HepG2 (cell line): ENCODE data around the gene RTP1. TPM values are rescaled to one million over a fixed set of nuclear protein-coding genes. Genes with fewer than 3 reads are reported as not detected.

Source experiments
- ATAC-seq: fragments of 200-7000 bp; cut with Tn5 transposase; 3 replicates; pipeline ENCODE4 v1.9.1; 2020; ENCODE audit warnings: mild to moderate bottlenecking, moderate library complexity
- BruUV-seq: library from RNA; stranded (reverse); fragments of 400-500 nt; replicated peaks from 2 replicates; lab custom pipeline; 2021; lab: Mats Ljungman, UMichigan
- CTCF ChIA-PET: fragments of 300-600 bp; formaldehyde crosslinking; extraction: SDS; loops from one replicate; lab custom pipeline; 2021; ENCODE audit warnings: low total read pairs, inconsistent platforms, low intra/inter-chr PET ratio; lab: Yijun Ruan, JAX
- POLR2A ChIA-PET: fragments of 350-600 bp; sonication (Branson Sonifier 250); formaldehyde crosslinking; loops from one replicate; lab custom pipeline; 2020; ENCODE audit warnings: antibody characterized with exemption, inconsistent platforms; lab: Yijun Ruan, JAX
- DNase-seq: peaks from one replicate; pipeline ENCODE4 v3.0.0-alpha.2; 2015; ENCODE audit warnings: low spot score
- FAIRE-seq: peaks from 3 replicates; lab custom pipeline; 2011; peaks lifted over from hg19 to GRCh38; lab: Jason Lieb, UNC
- H2AFZ ChIP-seq: one replicate; pipeline ENCODE4 v1.6.1; 2011; ENCODE audit warnings: low read length, inconsistent platforms
- H3K27ac ChIP-seq: fragments of 300-600 bp; 3 replicates; pipeline ENCODE4 v1.8.0; 2011; ENCODE audit warnings: mixed run types, mild to moderate bottlenecking, mixed read lengths, low read length, inconsistent platforms; ENCODE audit not compliant: insufficient read depth; ENCODE audit errors: extremely low read length
- H3K27me3 ChIP-seq, 2 experiments: fragments of 200-600 bp in 1 of 2; 2 replicates in 1 of 2; 3 replicates in 1 of 2; pipeline versions ENCODE4 v1.6.0 to v1.8.0; 2011; ENCODE audit warnings: low read length in 2 of 2, mild to moderate bottlenecking in 2 of 2, moderate library complexity in 2 of 2, inconsistent platforms in 1 of 2; ENCODE audit not compliant: insufficient read depth in 2 of 2, control insufficient read depth in 1 of 2
- H3K36me3 ChIP-seq, 2 experiments: fragments of 200-600 bp in 1 of 2; replicated peaks in 1 of 2; 2 replicates in 1 of 2; 3 replicates in 1 of 2; pipeline versions ENCODE4 v1.5.1 to v1.8.0; 2011; ENCODE audit warnings: low read length in 2 of 2, inconsistent platforms in 1 of 2; ENCODE audit not compliant: insufficient read depth in 2 of 2, control insufficient read depth in 1 of 2
- H3K4me1 ChIP-seq: 2 replicates; pipeline ENCODE4 v1.5.1; 2012; ENCODE audit warnings: low read length, inconsistent platforms; ENCODE audit not compliant: insufficient read depth
- H3K4me2 ChIP-seq: 2 replicates; pipeline ENCODE4 v1.6.0; 2011; ENCODE audit warnings: low read depth, low read length, inconsistent platforms
- H3K4me3 ChIP-seq, 3 experiments: fragments of 200-600 bp in 1 of 3; sonication (generic), shearing (Covaris generic) in 1 of 3; replicated peaks in 1 of 3; 2 replicates each; pipeline ENCODE4 v1.5.1; 2011 to 2016; ENCODE audit warnings: low read length in 3 of 3, inconsistent platforms in 2 of 3, low read depth in 2 of 3, mild to moderate bottlenecking in 2 of 3, control low read depth in 1 of 3, mixed read lengths in 1 of 3; ENCODE audit not compliant: insufficient read depth in 1 of 3
- H3K79me2 ChIP-seq: one replicate; pipeline ENCODE4 v1.6.1; 2011; ENCODE audit warnings: low read length, inconsistent platforms; ENCODE audit not compliant: insufficient read depth
- H3K9ac ChIP-seq: 2 replicates; pipeline ENCODE4 v1.6.0; 2011; ENCODE audit warnings: mild to moderate bottlenecking, low read depth, low read length, inconsistent platforms; ENCODE audit not compliant: insufficient read depth
- H3K9me3 ChIP-seq: 2 replicates; pipeline ENCODE4 v1.5.1; 2012; ENCODE audit warnings: mild to moderate bottlenecking, low read length
- H4K20me1 ChIP-seq: 2 replicates; pipeline ENCODE4 v1.6.0; 2011; ENCODE audit warnings: inconsistent platforms, mild to moderate bottlenecking, low read length, moderate library complexity; ENCODE audit not compliant: insufficient read depth
- ARID2 ChIP-seq: sonication (generic); formaldehyde crosslinking; IDR thresholded peaks from 2 replicates; pipeline ENCODE4 v1.8.1; 2022; ENCODE audit warnings: mild to moderate bottlenecking, missing genetic modification reagents, borderline replicate concordance
- ETV5 ChIP-seq: IDR thresholded peaks from 2 replicates; pipeline ENCODE4 v1.6.1; 2018; ENCODE audit warnings: missing biosample characterization, missing genetic modification reagents, inconsistent platforms, borderline replicate concordance
- ETV6 ChIP-seq: sonication (generic); formaldehyde crosslinking; conservative IDR thresholded peaks from 2 replicates; pipeline ENCODE4 v1.4.0; 2020; ENCODE audit warnings: missing genetic modification reagents
- HMG20B ChIP-seq: conservative IDR thresholded peaks from 2 replicates; pipeline ENCODE4 v1.6.1; 2016; ENCODE audit warnings: missing genetic modification reagents, missing compliant biosample characterization
- HNF4A ChIP-seq: sonication (generic); formaldehyde crosslinking; IDR thresholded peaks from 2 replicates; pipeline ENCODE4 v1.4.0; 2020; ENCODE audit warnings: missing genetic modification reagents
- NR2F1 ChIP-seq, 2 experiments: fragments of 450-650 bp in 1 of 2; formaldehyde crosslinking in 1 of 2; IDR thresholded peaks; 2 replicates each; pipeline versions ENCODE4 v1.5.0 to v1.6.1; 2016 to 2020; ENCODE audit warnings: mild to moderate bottlenecking in 1 of 2, missing compliant biosample characterization in 1 of 2, missing genetic modification reagents in 1 of 2, moderate library complexity in 1 of 2
- PRPF4 ChIP-seq: fragments of 200-400 bp; formaldehyde crosslinking; IDR thresholded peaks from 2 replicates; pipeline ENCODE4 v1.6.1; 2016; ENCODE audit warnings: low read length, low read depth; ENCODE audit not compliant: poor library complexity, severe bottlenecking
- RFX3 ChIP-seq: IDR thresholded peaks from 2 replicates; pipeline ENCODE4 v1.6.1; 2016; ENCODE audit warnings: missing biosample characterization, missing genetic modification reagents
- SRF ChIP-seq: IDR thresholded peaks from 2 replicates; pipeline ENCODE4 v1.6.1; 2011; ENCODE audit warnings: mild to moderate bottlenecking, low read depth, low read length, moderate library complexity
- ZKSCAN5 ChIP-seq: sonication (generic); formaldehyde crosslinking; IDR thresholded peaks from 2 replicates; pipeline ENCODE4 v1.5.1; 2020; ENCODE audit warnings: mild to moderate bottlenecking, missing genetic modification reagents
- ZNF10 ChIP-seq: sonication (generic); formaldehyde crosslinking; IDR thresholded peaks from 2 replicates; pipeline ENCODE4 v1.4.0; 2020; ENCODE audit warnings: mild to moderate bottlenecking, low read depth, missing genetic modification reagents, borderline replicate concordance
- ZNF557 ChIP-seq: sonication (generic); formaldehyde crosslinking; IDR thresholded peaks from 2 replicates; pipeline ENCODE4 v1.4.0; 2020; ENCODE audit warnings: missing genetic modification reagents
- ZNF841 ChIP-seq: sonication (generic); formaldehyde crosslinking; IDR thresholded peaks from 2 replicates; pipeline ENCODE4 v1.8.1; 2023; ENCODE audit warnings: missing genetic modification reagents, borderline replicate concordance
- in situ Hi-C: cut with HindIII; loops from 2 replicates; pipeline ENCODE4 v1.10.0; 2017; ENCODE audit warnings: low pct_unique_long_range_greater_than_20kb; ENCODE audit not compliant: extremely low pct_ligation_motif_present
- intact Hi-C: fragments of 100-400 bp; cut with micrococcal nuclease; formaldehyde crosslinking; loops from one replicate; pipeline ENCODE4 v1.10.0; 2022; ENCODE audit not compliant: unreplicated experiment
- polyA plus RNA-seq, 8 experiments: library from polyadenylated mRNA; depleted of rRNA in 3 of 8; stranded (reverse) in 7 of 8; unstranded in 1 of 8; fragments of >200 nt; fragmentation: Illumina TruSeq in 4 of 8; extraction: Trizol in 4 of 8; gene quantifications; 2 replicates each; pipeline versions ENCODE4 v1.2.1 to v1.2.3, GENCODE V29; 2011 to 2016; ENCODE audit warnings: low read depth in 4 of 8, missing spikeins in 1 of 8, mixed read lengths in 1 of 8; ENCODE audit not compliant: insufficient read depth in 1 of 8
- total RNA-seq, 5 experiments: library from RNA; depleted of rRNA; stranded (reverse); fragments of >200 nt; fragmentation: Illumina TruSeq; extraction: Trizol; gene quantifications; 2 replicates each; pipeline ENCODE4 v1.2.3, GENCODE V29; 2016; ENCODE audit warnings: low read depth in 1 of 5

The RTP1 gene
- total and polyA plus RNA-seq, 2 of the 13 experiments (the other 11 are each of a cell fraction or from before 2014, with no cell fraction given), result not detected

- H3K9ac ChIP-seq, result no peak overlapping the region
- no peak overlapping the region for H3K27ac ChIP-seq
- H3K4me2 ChIP-seq, result no peak overlapping the region
- no peaks in the 10 kb centered on the region for H3K79me2 ChIP-seq
- no peak overlapping the region for H3K4me3 ChIP-seq
- ATAC-seq (no peak), FAIRE-seq (no peak), DNase-seq (no peak)
- in situ Hi-C loops (no loop called here), intact Hi-C loops (no loop called here)
- ChIA-PET CTCF (no interaction called here), POLR2A (no interaction called here)
- H3K9me3 ChIP-seq, result no peaks in the 10 kb centered on the region
- H3K36me3 ChIP-seq, result no peaks in the 10 kb centered on the region
- no peaks in the 10 kb centered on the region for H4K20me1 ChIP-seq
- H3K27me3 ChIP-seq, result peaks cover 1 to 3% of the 10 kb centered on the region in 2 experiments; a peak in 1 of 5 replicates
- no peak overlapping the region for H2AFZ ChIP-seq
- peaks cover 9% of the 10 kb centered on the region for H3K4me1 ChIP-seq
- BruUV-seq, result no TSS peak
- TF ChIP-seq HMG20B (CRISPR knock-in tag), result no peak
- TF ChIP-seq HNF4A (CRISPR knock-in tag), result no peak
- no peak for TF ChIP-seq ZNF557 (CRISPR knock-in tag)
- TF ChIP-seq ZNF10, result no peak
- TF ChIP-seq PRPF4, result no peak
- TF ChIP-seq SRF, result no peak
- no peak for TF ChIP-seq ARID2
- no peak for TF ChIP-seq ETV6 (CRISPR knock-in tag)
- TF ChIP-seq RFX3 (CRISPR knock-in tag), result no peak
- no peak for TF ChIP-seq ETV5 (CRISPR knock-in tag)
- TF ChIP-seq NR2F1 (CRISPR knock-in tag; IDR thresholded peaks at IDR 0.05), result no peak
- no peak for TF ChIP-seq ZKSCAN5 (CRISPR knock-in tag)
- TF ChIP-seq ZNF841 (CRISPR knock-in tag), result no peak
- TF ChIP-seq, all 625 proteins: peak for 0
Observed at GRCh38 chr3:187209491-187209890, 12.2 kb downstream of the RTP1 start.
